Epithelial cell of esophagus (primary cell): ENCODE measurements around the gene MRTFA.

Experiments
- DNase-seq: peaks from one replicate; pipeline ENCODE4 v3.0.0; 2010; ENCODE audit warnings: low read depth
- H3K4me3 ChIP-seq: 2 replicates; pipeline ENCODE4 v1.5.1; 2011; ENCODE audit warnings: mild to moderate bottlenecking, low read length, control low read depth
- CTCF ChIP-seq: IDR thresholded peaks from 2 replicates; pipeline ENCODE4 v1.5.1; 2011; ENCODE audit warnings: low read depth, mild to moderate bottlenecking, low read length, control low read depth, inconsistent platforms; ENCODE audit not compliant: insufficient read depth; ENCODE audit errors: missing control alignments

MRTFA gene

DNA sequence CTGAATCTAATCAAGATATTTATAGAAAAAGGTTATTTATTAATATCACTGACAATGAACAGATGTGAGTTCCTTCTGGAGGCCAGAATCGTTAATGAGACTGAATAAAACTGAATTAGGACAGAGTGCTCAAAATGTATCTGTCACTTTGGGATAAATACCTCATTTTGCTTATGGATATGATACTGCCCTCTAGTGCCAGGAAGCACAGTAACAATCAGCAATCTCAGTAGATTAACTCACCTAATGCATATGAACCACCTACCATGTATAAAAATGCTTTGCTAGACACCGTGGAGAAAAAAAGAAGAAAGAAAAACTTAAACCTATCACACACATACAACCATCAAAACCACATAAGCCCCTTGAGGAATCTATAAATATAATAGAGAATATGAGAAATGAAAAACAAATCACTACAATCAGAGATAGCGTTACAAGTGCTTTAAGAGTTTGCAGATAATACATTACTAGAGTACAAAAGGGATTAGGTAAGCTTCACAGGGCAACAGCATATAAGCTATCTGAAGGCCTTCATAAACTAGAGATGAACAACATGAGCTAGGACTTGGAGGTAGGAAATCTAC, 148.8 kb downstream of the MRTFA start:
- DNase-seq = peak; percentile 55
- peak; percentile 80 for TF ChIP-seq CTCF
- H3K4me3 ChIP-seq = no peak overlapping the region

GRCh38 chr22:40486962-40487602, 149.4 kb downstream of the MRTFA start:
- no peak for DNase-seq
- TF ChIP-seq CTCF = no peak
- H3K4me3 ChIP-seq = no peak overlapping the region

DNA sequence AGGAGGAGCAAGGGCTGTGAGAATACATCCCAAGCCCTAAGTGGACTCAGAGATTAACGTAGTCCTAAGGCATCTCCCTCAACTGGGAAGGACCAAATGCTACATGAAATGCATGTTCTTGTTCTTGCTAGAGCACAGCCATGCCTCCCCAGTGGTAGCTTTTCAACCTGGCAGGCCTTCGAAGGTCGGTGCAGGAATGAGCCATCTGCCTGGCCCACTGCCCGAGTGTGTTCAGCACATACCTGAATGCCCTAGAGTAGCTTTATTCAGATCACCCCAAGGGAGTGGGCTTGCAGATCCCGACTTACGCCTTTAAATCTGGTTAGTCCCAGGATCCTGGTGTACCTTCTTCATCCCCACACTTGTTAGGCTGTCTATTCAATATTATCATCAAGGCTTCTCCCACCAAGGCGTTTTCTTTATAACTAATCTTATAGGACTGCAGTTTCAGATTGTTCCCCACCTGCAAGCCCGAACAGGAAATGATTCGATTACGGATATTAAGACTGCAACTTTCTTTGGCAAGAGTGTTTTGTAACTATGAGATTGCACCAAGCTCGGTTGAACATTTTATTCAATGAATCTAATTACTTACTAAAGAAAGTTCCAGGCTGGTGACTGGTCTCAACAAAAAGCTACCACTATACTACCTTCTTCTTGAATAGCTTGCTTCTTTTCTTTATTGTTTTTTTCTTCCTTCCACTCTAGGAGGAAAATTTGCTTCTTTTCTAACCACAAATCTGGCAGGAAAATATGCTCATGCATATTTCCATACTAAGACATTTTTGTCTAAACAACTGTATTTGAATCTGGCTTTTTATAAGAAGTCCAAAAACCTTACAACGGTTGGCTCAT, 150.5 kb downstream of the MRTFA start:
- peak overlapping the region; percentile 15 for H3K4me3 ChIP-seq
- no peak for TF ChIP-seq CTCF

DNA sequence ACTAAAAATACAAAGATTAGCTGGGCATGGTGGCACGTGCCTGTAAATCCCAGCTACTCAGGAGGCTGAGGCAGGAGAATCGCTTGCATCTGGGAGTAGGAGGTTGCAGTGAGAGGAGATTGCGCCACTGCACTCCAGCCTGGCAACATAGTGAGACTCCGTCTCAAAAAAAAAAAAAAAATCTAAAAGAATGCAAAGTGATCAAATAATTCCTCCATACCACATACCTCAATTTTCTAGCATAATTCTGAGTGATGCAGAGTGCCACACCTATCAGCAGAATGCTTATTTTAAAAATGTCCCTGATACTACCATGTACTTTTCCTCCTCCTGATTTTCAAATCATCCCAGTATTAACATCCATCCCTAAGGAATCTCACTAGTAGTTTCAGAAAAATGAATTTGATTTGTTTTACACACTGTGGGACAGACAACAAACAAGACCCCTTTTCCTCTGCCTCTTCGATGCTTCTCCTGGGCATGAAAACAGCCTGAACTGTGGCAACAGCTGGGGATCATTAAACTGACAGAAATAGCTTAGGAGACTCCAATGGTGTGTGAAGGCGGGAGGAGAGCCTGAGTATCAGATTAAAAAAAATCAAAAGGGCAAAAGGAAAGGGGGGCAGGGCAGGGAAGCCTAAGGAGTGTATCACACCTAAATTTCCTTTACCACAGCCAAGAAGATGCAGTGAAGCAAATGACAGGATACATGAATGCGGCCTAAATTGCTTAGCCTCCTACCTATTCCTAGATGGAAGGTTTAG, 151.4 kb downstream of the MRTFA start:
- DNase-seq = peak; percentile 20
- no peak for TF ChIP-seq CTCF
- H3K4me3 ChIP-seq = no peak overlapping the region

More for the DNA sequence above, 150.5 kb downstream of the MRTFA start:
- peak; percentile 87 for DNase-seq

DNA sequence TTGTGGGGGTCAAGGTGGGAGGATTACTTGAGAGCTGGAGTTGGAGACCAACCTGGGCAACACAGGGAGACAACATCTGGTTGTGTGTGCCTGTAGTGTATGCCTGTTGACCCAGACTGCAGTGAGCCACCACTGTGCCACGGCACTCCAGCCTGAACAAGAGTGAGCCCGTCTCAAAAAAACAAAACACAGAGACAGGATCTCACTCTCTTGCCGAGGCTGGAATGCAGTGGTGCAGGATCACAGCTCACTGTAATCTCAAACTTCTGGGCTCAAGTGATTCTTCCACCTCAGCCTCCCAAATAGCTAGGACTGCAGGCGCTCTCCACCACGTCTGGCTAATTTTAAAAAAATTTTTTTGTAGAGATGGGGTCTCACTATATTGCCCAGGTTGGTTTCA, 153.6 kb downstream of the MRTFA start:
- no peak for TF ChIP-seq CTCF
- H3K4me3 ChIP-seq = no peak overlapping the region
- peak; percentile 53 for DNase-seq

DNA sequence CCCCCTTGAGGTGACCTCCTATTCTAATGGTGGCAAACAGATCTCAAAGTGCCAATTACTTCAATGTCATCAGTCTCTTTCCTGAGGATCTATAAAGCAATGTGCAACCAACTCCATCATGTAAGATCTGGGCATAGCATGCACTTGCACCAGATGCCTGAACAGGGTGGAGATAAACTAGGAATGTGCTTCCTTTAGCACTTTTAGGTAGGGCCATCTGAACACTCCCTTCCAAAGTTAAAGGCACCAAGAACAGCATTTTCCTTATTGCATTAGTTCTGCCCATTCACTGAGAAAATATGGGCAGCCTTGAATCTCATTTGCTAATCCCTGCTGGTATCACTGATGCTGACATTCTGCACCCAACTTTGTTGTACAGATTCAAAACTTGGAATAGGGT, 154.1 kb downstream of the MRTFA start:
- H3K4me3 ChIP-seq = no peak overlapping the region
- TF ChIP-seq CTCF = no peak
- peak; percentile 73 for DNase-seq
